Right renal pelvis (tissue), 4 donors: ENCODE results near the gene CKLF. TPM values are rescaled to one million over a fixed set of nuclear protein-coding genes. Genes with fewer than 3 reads are reported as not detected.
"Not testable (repeated sequence)": the region's sequence is repeated elsewhere in the genome, so short reads cannot be mapped to it uniquely, and the experiment has no call there.

Experiments
- DNase-seq, 4 donors: peaks; one replicate each; pipeline ENCODE4 v3.0.0-alpha.2; 2013; ENCODE audit warnings: low read depth in 4 of 4, low spot score in 3 of 4, missing footprints in 1 of 4
- polyA plus RNA-seq, 4 donors: library from polyadenylated mRNA; unstranded; fragments of 120-200 nt; gene quantifications; one replicate each; pipeline ENCODE4 v1.2.1, GENCODE V29; 2013; ENCODE audit not compliant: insufficient read length in 4 of 4

CKLF gene
- polyA plus RNA-seq, 4 donors, result 34.2 to 42.5 (median 35.8) TPM

DNA sequence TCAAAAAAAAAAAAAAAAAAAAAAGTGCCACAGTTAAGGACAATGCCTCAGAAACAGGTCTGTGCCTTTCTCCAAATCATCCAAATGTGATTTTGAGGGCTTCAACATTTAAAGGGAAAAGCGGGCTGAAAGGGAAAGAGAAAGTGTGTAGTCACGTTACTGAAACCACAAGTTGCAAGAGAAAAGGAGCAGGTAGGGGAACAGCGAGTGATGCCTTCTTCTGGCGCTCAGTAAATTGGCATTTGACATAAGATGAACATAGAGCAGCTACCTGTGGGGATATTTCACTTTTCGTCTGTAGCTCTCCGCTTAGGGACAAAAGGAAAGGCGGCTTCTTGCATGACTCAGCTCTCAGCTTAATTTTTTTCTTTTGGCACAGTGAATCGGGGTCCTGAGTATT, 37.9 kb downstream of the CKLF start:
- DNase-seq, result no peak

DNA sequence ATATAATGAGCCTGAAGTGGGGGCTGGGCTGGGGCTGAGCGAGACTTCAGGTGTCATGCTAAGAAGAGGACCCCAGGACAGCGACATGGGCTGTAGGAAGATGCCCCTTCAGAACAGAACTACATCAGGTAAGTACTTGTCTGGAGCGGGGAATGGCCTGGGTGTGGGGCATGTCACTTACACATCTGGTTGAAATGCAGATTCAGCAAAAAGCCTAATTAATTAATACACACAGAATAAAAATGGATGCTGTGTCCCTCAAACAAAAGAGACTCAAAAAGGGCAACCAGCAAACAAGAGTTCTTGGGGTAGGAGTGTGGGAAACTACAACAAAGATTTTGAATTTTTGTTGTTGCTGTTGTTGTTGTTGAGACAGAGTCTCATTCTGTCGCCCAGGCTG, 38.6 kb downstream of the CKLF start:
- DNase-seq, result no peak

DNA sequence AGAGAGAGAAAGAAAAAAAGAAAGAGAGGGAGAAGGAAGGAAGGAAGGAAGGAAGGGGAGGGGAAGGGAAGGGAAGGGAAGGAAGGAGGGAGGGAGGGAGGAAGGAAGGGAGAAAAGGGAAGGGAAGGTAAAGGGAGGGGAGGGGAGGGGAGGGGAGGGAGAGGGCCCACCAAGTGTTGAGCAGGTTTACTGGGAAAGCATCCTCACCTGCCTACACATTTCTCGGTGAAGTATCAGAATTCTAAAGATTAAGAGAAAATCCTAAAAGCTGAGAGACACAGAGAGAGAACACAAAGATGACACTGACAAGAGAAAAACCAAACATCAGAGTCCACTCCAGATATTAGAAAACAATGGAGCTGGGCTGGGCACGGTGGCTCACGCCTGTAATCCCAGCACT, 39.9 kb downstream of the CKLF start:
- no peak for DNase-seq

DNA sequence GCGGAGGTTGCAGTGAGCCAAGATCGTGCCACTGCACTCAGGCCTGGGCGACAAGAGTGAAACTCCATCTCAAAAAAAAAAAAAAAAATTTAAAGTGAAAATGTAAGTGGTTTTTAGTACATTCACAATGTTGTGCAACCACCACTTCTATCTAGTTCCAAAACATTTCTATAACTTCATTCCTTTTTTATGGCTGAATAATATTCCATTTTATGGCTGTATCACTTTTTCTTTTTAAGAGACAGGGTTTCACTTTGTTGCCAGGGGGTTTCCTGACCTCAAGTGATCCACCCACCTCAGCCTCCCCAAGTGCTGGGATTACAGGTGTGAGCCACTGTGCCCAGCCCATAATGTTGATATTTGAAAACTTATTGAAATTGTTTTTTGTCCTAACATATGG, 40.4 kb downstream of the CKLF start:
- no peak for DNase-seq

DNA sequence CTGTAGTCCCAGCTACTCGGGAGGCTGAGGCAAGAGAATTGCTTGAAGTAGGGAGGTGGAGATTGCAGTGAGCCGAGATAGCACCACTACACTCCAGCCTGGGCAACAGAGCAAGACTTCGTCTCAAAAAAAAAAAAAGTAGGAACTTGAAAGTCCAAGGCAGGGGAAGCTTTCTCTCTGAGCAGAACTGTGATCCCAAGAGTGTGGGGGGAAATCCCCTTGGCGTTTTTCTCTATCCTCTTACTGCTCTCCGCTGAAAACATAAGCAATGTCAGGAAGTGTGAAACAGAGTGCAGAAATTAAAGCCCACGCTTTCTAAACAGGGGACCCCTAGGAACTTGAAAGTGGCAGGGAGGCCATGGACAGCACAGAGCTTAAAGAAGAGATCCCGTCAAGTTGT, 42.4 kb downstream of the CKLF start:
- no peak for DNase-seq

DNA sequence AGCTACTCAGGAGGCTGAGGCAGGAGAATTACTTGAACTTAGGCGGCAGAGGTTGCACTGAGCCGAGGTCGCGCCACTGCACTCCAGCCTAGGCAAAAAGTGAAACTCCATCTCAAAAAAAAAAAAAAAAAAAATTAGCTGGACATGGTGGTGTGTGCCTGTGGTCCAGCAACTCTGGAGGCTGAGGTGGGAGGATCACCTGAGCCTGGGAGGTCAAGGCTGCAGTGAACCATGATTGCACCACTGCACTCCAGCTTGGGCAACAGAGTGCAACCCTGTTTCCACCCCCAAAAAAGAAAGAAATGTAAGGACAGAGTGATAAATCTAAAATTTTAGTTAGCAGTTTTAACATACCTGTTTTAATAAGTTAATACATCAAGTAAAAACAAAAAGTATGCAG, 44.2 kb downstream of the CKLF start:
- DNase-seq, result not testable (repeated sequence)

DNA sequence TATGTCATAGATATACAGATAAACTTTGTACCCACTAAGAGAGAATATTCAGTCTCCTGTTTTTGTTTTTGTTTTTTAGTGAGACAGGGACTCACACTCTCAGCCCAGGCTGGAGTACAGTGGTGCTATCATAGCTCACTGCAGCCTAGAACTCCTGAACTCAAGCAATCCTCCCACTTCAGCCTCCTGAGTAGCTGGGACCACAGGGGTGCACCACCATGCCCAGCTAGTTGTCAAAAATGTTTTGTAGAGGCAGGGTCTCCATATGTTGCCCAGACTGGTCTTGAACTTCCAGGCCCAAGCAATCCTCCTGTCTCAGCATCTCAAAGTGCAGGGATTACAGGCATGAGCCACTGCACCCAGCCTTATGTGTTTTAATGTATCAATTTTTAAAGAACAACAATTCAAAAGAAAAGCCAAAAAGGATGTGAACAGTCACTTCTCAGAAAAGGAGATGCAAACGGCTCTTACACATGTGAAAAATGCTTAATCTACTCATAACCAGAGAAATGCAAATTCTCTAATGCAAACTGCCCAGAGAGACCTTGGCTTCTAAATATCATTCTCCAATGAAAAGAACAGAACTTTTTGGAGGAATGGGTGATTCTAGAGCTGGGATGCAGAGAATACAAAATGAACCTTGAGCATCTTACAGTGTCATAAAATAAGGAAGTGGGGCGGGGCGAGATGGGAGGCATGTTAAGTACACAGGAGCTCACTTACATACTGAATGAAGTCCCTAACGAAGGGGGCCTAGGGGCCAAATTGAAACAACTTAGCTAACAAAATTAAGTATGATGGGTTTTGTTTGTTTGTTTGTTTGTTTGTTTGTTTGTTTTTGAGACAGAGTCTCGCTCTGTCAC, 44.8 kb downstream of the CKLF start:
- no peak for DNase-seq

DNA sequence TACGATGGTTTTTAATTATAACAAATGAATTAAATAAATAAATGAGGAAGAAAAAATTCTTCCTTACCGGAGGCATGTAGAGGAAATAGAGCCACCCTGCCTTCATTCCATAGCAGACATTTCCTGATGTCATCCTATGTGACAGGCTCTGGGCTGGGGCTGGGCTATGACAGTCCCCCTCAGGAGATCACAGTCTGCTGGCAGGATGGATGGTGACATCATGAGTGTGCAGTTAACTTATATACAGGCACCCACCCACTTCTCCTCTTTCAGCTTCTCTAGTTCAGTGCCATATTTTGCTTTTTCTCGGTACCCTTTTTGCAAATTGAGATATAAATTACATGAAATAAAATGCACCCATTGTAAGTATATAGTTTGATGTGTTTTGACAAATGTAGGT, 45.7 kb downstream of the CKLF start:
- no peak for DNase-seq

DNA sequence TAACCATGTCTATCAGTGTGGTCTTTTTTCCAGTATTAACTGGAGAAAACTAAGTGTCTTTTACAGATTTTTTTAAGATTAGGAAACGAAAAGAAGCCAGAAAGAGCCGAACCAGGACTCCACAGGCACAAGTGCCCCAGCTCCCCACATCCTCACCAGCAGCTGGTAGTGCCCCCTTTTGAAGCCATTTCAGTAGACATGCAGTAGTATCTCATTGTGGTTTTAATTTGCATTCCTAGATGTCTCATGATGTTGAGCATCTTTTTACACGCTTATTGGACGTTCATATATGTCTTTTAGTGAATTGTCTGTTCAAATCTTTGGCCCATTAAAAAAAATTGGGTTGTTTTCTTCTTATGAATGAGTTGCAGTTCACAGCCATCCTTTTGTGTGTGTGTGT, 47.4 kb downstream of the CKLF start:
- no peak for DNase-seq

DNA sequence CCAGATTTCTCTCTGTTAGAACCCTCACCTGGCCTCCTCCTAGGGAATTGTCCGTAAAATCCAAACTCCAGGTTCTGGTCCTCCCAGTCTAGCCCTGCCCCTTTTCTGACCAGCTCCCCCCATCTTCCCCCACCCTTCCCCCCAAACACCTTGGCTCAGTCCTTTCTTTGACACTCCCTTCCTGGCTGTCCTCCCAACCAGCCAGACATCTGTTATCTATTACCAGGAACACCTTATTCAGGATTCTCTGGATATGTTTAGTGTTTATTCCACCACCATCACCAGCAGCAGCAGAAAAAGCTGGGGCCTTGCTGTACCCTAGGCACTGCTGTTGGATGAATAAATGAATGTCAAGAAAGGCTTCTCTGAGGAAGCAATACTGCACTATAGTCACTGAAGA, 48.1 kb downstream of the CKLF start:
- no peak for DNase-seq

DNA sequence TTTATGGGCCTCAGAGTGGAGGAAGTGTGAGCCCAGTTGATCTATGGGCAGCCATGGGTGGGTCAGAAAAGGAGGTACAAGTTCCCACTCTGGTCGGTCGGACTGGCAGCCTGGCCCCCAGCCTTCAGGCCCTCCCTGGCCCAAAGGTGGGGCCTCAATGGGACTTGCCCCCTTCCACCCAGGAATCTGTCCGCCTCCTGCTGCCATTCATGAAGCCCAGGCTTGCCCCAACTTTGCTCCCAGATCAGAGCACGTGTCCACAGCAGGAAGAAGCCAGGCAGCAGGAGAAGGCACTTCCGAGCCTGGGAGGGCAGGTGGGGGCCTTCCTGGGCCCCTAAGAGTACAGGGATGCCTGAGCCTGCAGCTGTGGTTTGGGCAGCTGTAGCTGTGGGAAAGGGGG, 49.1 kb downstream of the CKLF start:
- no peak for DNase-seq

DNA sequence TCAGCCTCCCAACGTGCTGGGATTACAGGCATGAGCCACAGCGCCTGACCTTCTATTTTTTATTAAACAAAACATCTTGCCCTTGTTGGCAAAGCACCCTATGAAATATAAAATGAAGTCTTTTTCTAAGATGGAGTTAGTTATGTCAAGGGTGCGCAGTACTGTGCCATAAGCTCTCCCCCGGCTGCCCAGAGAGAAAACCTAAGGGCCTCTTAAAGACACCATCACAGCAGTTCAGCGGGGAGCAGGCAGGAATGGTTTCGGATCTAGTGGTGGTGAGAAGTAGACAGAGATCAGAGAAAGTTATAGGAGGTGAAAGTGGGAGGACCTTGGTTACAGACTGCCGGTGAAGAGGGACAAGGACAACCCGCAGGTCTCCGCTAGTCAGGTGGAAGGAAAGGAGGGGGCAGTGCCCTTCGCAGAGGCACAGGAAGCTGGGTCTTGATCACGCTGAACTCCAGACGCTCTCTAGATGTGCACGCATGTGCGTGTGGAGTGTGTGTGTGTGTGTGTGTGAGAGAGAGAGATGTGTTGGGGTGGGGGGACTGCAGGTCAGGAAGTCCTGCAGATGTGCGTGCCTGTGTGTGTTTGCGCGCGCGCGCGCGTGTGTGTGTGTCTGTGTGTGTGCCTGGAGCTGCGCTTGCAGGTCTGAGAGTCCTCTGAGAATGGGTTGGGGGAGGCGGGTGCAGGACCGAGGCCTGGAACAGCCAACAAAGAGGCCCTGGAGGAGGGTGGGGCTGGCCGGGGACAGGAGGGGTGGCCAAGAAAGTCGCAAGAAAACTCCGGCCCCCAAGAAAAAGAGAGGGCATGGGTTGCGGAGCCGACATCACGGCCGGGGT, 51.4 kb downstream of the CKLF start:
- peak in 3 of 4 donors; percentile 50 to 60 (median 57) for DNase-seq

DNA sequence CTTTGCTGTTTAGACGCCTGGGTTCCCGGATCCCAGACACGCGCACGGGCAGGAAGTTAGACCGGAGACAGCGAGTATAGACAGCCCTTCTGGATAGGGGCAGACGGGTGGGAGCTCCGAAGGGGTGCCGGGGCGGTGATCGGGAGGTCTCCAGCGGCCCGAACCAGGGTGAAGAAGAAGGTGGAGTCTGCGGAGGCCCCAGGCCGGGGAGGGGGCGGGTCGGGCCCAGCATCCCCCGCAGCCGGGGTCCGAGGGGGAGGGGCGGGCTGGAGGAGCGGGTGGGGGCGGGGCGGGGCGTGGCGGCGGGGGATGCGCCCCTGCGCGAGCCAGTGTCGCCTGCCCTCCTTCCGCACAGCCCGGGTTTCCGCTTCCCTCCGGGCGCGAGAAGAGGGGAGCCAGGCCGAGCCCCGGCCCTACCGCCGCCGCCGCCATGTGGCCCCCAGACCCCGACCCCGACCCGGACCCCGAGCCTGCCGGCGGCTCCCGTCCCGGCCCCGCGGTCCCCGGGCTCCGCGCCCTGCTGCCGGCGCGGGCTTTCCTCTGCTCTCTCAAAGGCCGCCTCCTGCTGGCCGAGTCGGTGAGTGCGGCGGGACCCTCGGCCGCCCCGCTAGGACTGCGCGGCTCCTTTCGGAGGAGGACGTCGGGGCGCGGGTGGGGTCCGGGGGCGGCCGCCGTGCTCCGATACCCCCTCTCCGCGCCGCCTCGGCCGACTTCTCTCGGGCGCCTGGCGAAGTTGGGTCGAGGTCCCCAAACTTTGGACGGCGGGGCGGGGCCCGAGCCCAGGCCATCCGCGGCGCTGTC, 52.2 kb downstream of the CKLF start, which contains the start of gene CMTM3:
Gene CMTM3, plus strand, starts transcription at position 329 of the 801 bp plus-strand sequence. Its CDS starts 102 bp downstream, at position 431.
- peak in 3 of 4 donors; percentile 53 to 69 (median 54) for DNase-seq

DNA sequence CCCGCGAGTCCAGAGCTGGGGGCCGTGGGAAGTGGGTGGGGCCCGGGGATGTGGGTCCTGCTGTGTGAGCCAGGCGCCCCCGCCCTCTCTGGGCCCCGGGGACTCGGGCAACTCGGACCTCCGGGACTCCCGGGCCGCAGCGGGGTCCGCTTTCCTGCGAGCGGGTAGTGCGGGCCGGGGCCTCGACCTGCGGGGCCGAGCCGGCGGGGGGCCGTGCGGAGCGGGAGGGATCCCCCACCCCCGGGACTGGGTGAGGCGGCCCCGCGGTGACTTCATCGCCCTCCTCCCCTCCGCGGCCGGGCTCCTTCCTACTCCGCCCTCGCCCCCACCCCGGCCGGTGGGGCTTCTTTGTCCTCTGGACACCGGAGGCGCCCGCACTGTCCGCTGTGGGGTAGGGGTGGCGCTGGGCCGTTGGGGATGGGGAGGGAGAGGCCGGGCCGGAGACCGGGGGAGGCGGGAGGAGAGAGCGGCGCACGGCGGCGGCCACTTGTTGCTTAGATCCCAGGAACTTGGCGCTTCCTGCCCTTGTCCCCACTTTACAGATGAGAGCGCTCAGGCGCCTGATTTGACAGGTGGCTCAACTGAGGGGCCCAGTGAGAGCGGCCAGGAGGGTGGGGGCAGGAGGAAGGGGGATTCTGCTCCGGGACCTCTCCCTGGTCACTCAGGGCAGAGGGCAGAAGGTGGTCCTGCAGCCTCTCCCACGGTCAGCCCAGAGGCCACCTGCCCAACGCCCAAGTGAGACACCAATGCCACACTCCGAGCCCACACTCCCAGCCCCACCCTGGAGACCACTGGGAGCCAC, 53.0 kb downstream of the CKLF start:
- peak in 2 of 4 donors; percentile 28 to 34 for DNase-seq

DNA sequence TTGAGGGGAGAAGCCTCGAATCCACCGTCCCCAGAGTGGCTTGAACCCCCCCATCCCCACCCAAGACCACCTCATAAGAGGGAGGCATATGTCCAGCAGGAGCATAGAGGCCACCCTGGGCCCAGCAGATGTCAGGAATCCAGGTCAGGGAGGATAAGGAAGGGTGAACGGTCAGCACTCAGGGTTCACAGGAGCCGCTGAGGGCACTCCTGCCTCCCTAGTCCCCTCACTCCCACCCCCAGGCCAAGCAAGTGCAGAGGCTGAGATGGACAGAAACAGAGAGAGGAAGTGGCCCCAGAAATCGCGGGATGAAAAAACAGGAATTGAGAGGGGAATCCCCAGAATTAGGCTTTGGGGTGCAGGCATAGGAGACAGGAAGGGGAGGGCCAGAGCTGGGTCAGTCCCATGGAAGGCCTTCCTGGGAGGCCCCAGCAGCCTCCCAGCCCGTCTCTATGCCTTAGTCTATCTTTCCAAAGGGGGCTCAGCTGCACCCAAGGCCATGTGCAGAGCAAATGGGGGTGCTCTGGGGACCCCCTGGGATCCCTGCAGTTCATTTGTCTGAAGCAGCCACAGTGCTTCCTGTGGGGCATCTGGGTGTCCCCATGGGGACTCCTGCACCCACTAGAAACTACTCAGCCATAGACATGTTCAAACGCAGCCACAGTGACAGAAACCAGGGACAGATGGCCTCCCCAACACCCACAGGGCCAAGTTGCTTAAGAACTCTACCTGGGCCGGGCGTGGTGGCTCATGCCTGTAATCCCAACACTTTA, 53.8 kb downstream of the CKLF start:
- DNase-seq, result no peak

DNA sequence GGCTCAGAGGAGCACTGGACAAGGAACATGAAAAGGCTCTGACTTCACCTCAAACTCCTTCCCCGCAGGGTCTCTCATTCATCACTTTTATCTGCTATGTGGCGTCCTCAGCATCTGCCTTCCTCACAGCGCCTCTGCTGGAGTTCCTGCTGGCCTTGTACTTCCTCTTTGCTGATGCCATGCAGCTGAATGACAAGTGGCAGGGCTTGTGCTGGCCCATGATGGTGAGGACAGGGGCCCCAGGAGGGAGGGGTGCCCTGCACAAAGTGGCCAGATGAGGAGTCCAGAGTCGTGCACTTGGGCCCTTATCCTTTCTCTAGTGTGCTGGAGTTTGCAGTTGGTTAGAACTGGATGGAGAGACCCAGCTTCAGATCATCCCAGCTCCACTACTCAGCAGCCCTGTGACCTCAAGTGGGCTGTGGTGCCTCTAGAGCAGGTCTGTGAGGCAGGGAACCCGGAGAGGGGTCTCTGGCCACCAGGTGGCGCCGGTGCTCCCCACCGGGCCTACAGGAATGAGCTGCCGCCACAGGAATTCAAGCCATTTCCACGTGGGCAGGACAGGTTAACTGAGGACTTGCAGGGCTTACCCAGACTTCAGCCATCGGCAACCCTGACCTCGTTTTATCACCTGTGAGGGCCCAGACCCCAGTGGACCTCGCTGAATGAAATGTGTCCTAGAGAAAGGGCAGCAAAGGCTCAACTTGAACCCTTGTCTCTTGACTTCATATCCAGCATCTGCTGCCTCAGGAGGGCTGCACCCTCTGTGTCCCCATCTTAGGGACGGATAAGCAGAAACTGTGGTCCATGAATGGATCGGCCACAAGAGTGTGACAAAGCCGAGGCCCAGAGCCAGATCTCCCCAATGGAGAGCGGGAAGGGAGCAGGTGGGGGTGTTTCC, 56.1 kb downstream of the CKLF start:
- DNase-seq, result peak; percentile 69 to 84 (median 75)

DNA sequence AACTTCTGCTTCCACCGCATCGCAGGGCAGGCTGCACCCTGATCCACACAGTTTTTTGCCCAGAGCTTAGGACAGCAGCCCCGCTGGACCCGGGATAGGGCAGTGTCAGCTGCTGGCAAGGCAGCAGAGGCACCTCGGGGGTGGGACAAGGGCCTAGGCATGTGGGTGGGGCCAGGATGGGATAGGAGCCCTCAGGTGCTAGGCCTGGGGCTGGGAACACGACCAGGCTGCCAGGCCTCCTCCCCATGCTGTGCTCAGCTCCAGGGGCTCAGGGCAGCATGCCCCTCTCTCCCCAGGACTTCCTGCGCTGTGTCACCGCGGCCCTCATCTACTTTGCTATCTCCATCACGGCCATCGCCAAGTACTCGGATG, 56.7 kb downstream of the CKLF start:
- no peak for DNase-seq

DNA sequence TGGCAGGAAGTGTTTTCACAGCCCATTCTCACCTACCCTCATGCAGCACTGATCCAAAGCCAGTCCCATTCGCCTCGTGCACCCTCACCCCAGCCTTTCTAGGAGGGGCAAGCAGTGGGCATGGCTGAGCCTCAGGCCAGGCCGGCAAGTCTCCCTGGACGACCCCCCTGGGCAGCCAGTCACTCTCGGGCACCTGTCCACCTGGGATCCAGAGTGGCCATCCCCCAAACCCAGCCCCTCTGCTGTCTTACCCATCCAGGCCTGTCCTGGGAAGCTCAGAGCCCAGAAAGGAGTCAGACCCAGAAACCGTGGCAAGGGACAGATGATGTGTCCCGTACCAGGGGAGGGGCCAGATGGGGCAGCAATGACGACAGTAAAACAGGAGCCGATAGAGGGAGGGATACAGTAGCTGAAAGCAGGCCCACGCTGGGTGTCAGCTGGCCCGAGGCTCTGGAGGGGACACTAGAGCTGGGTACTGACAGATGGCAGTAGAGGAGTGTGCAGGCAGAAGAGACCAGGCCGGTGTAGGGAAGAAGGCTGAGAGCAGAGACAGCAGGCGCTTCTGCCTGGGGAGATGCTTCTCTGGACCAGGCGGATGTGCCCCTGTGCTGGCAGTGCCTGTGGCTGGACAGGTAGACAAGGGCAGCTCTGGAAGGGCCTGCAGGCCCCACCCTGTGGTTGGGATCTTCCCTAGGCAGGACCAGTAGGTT, 57.9 kb downstream of the CKLF start:
- no peak for DNase-seq
